Peyer's patch (tissue), 4 donors: ENCODE data around the gene LIMS1. TPM values are rescaled to one million over a fixed set of nuclear protein-coding genes. Genes with fewer than 3 reads are reported as not detected.
"Not testable (repeated sequence)": the region's sequence is repeated elsewhere in the genome, so short reads cannot be mapped to it uniquely, and the experiment has no call there.

Source experiments
- DNase-seq, 3 donors: peaks; one replicate each; pipeline ENCODE4 v3.0.0-alpha.2; 2017 to 2019
- H3K27ac ChIP-seq, 4 donors: fragments of 200-600 bp; sonication (generic); one replicate each; pipeline ENCODE4 v1.5.1; 2016 to 2019
- H3K27me3 ChIP-seq, 2 donors: fragments of 200-600 bp; sonication (generic); one replicate each; pipeline ENCODE4 v1.5.1; 2019
- H3K36me3 ChIP-seq, 3 donors: fragments of 200-600 bp; sonication (generic); one replicate each; pipeline ENCODE4 v1.5.1; 2016 to 2019
- H3K4me1 ChIP-seq, 4 donors: fragments of 200-600 bp; sonication (generic); one replicate each; pipeline ENCODE4 v1.5.1; 2016 to 2019
- H3K4me3 ChIP-seq, 4 donors: fragments of 200-600 bp; sonication (generic); 1 replicate in 3 of 4; 2 replicates in 1 of 4; pipeline ENCODE4 v1.5.1; 2016 to 2019; ENCODE audit warnings: mild to moderate bottlenecking in 1 of 4
- H3K9me3 ChIP-seq, 4 donors: fragments of 200-600 bp; sonication (generic); one replicate each; pipeline ENCODE4 v1.5.1; 2016 to 2019; ENCODE audit warnings: mild to moderate bottlenecking in 1 of 4
- CTCF ChIP-seq, 6 experiments: fragments of 450-650 bp in 4 of 6; fragments of 200-600 bp in 2 of 6; sonication (generic) in 1 of 6; IDR thresholded peaks; one replicate each; pipeline ENCODE4 v1.5.1; 2017 to 2019; ENCODE audit warnings: antibody characterized with exemption in 6 of 6, mild to moderate bottlenecking in 3 of 6, moderate library complexity in 1 of 6
- POLR2A ChIP-seq, 2 donors: fragments of 450-650 bp; IDR thresholded peaks; one replicate each; pipeline ENCODE4 v1.5.1; 2017; ENCODE audit warnings: antibody characterized with exemption in 2 of 2, mild to moderate bottlenecking in 2 of 2, moderate library complexity in 2 of 2
- total RNA-seq, 4 donors: library from RNA; depleted of rRNA; stranded (reverse); fragments of >200 nt; gene quantifications; one replicate each; pipeline ENCODE4 v1.1.0, GENCODE V29; 2016

LIMS1 gene
- total RNA-seq, 4 donors from 2014 or later, result 24.2 to 78.4 (median 39.6) TPM

- Histone ChIP-seq H3K36me3 (no peaks in the 10 kb centered on the region), H3K4me3 (no peak overlapping the region), H3K9me3 (no peaks in the 10 kb centered on the region), H3K4me1 (peaks cover 0 to 38% (median 9%) of the 10 kb centered on the region in 4 donors), H3K27ac (no peak overlapping the region), H3K27me3 (no peaks in the 10 kb centered on the region)
- no peak for TF ChIP-seq CTCF (IDR thresholded peaks at IDR 0.05)
- no peak for TF ChIP-seq POLR2A (IDR thresholded peaks at IDR 0.05)
- DNase-seq, result no peak
Measured at GRCh38 chr2:108591163-108591562, 56.9 kb downstream of the LIMS1 start.

GRCh38 chr2:108593547-108594098, 59.4 kb downstream of the LIMS1 start:
- Histone ChIP-seq H3K36me3 (no peaks in the 10 kb centered on the region), H3K27me3 (no peaks in the 10 kb centered on the region), H3K9me3 (no peaks in the 10 kb centered on the region), H3K4me3 (no peak overlapping the region), H3K4me1 (peaks cover 0 to 21% (median 6%) of the 10 kb centered on the region in 4 donors), H3K27ac (peak overlapping the region in 3 of 4 donors; percentile 3 to 57 (median 55))
- TF ChIP-seq POLR2A (IDR thresholded peaks at IDR 0.05) (no peak), CTCF (IDR thresholded peaks at IDR 0.05) (peak in 2 of 6 experiments; percentile 12 to 19)
- no peak for DNase-seq

GRCh38 chr2:108594132-108594981, 60.1 kb downstream of the LIMS1 start:
- no peaks in the 10 kb centered on the region for H3K36me3 ChIP-seq
- no peak overlapping the region for H3K4me3 ChIP-seq
- H3K27me3 ChIP-seq, result no peaks in the 10 kb centered on the region
- no peaks in the 10 kb centered on the region for H3K9me3 ChIP-seq
- H3K27ac ChIP-seq, result peak overlapping the region; percentile 1 to 55 (median 36)
- no peak for DNase-seq
- TF ChIP-seq CTCF (IDR thresholded peaks at IDR 0.05), result no peak
- no peak for TF ChIP-seq POLR2A (IDR thresholded peaks at IDR 0.05)
- H3K4me1 ChIP-seq, result peaks cover 0 to 21% (median 4%) of the 10 kb centered on the region in 4 donors

- DNase-seq, result no peak
- TF ChIP-seq POLR2A (IDR thresholded peaks at IDR 0.05) (no peak), CTCF (IDR thresholded peaks at IDR 0.05) (no peak)
- H3K4me3 ChIP-seq, result no peak overlapping the region
- H3K4me1 ChIP-seq, result peaks cover 0 to 21% (median 4%) of the 10 kb centered on the region in 4 donors
- no peaks in the 10 kb centered on the region for H3K36me3 ChIP-seq
- no peaks in the 10 kb centered on the region for H3K27me3 ChIP-seq
- no peaks in the 10 kb centered on the region for H3K9me3 ChIP-seq
- peak overlapping the region; percentile 1 to 55 (median 36) for H3K27ac ChIP-seq
Measured at GRCh38 chr2:108594982-108595464, 60.8 kb downstream of the LIMS1 start.

- H3K27me3 ChIP-seq, DNase-seq: not testable (repeated sequence)
- H3K4me1 ChIP-seq, result peaks cover 0 to 21% (median 4%) of the 10 kb centered on the region in 4 donors
Measured at GRCh38 chr2:108595771-108596170, 61.5 kb downstream of the LIMS1 start.

More at GRCh38 chr2:108595771-108596170, 61.5 kb downstream of the LIMS1 start:
- H3K36me3 ChIP-seq, H3K4me3 ChIP-seq, H3K9me3 ChIP-seq: not testable (repeated sequence)
- H3K27ac ChIP-seq, result peak overlapping the region in 1 of 4 donors; percentile 55
